ENCODE results near the gene RABGAP1. TPM values are rescaled to one million over a fixed set of nuclear protein-coding genes. Genes with fewer than 3 reads are reported as not detected.

The RABGAP1 gene
- total and polyA plus RNA-seq, 7 donors = 15.5 to 57.9 (median 33.6) TPM

GRCh38 chr9:123150708-123151503 is 210.1 kb downstream of the RABGAP1 start:
- no peak for TF ChIP-seq CTCF (IDR thresholded peaks at IDR 0.05)
- Histone ChIP-seq H3K4me1 (no peaks in the 10 kb centered on the region), H3K27ac (no peak overlapping the region), H3K9me3 (no peaks in the 10 kb centered on the region), H3K4me3 (no peak overlapping the region), H3K36me3 (ENCODE audit: insufficient read depth in 1 of 2, low read depth in 1 of 2) (peaks cover 0 to 7% of the 10 kb centered on the region in 2 donors), H3K27me3 (ENCODE audit: insufficient read depth in 3 of 3, low read length in 2 of 3) (no peaks in the 10 kb centered on the region)
- ATAC-seq = no peak
- WGBS, 3 donors = 83 to 87% (median 86%) methylated on average over 5 of the region's 5 CpGs
- DNase-seq = no peak
- intact Hi-C loops (cut with DNase I) = loop anchor here in 1 of 2 donors (10.0 kb wide), 1 partner anchor 66 kb away; no protein-coding TSS in a partner anchor

Other genes starting within 250 kb of the RABGAP1 start
- not detected for gene OR1L4, start 217.0 kb upstream of the RABGAP1 start, total RNA-seq
- not detected for gene OR1L4, start 217.0 kb upstream of the RABGAP1 start, polyA plus RNA-seq
- gene OR1L6, start 198.7 kb upstream of the RABGAP1 start, total RNA-seq = not detected
- gene OR1L6, start 198.7 kb upstream of the RABGAP1 start, polyA plus RNA-seq = not detected
- gene OR5C1, start 152.1 kb upstream of the RABGAP1 start, total RNA-seq = not detected
- gene OR5C1, start 152.1 kb upstream of the RABGAP1 start, polyA plus RNA-seq = not detected
- not detected for gene OR1K1, start 140.9 kb upstream of the RABGAP1 start, total RNA-seq
- not detected for gene OR1K1, start 140.9 kb upstream of the RABGAP1 start, polyA plus RNA-seq
- 1 to 10 TPM; 4.1 to 5.7 (median 4.5) TPM for gene PDCL, start 112.4 kb upstream of the RABGAP1 start, total RNA-seq
- gene PDCL, start 112.4 kb upstream of the RABGAP1 start, polyA plus RNA-seq = 1 to 10 TPM; 3.8 to 5.1 (median 4.7) TPM
- 10 to 100 TPM; 24.8 to 33.7 (median 31.6) TPM for gene RC3H2, start 35.7 kb upstream of the RABGAP1 start, total RNA-seq
- 10 to 100 TPM in 2 of 3 donors, 1 to 10 TPM in 1; 5.6 to 23.4 (median 11.3) TPM for gene RC3H2, start 35.7 kb upstream of the RABGAP1 start, polyA plus RNA-seq
- 1 to 10 TPM; 6.1 to 8.7 (median 6.4) TPM for gene ZBTB6, start 27.7 kb upstream of the RABGAP1 start, total RNA-seq
- gene ZBTB6, start 27.7 kb upstream of the RABGAP1 start, polyA plus RNA-seq = 10 to 100 TPM in 1 of 3 donors, 1 to 10 TPM in 2; 3.9 to 12.6 (median 3.9) TPM
- 1 to 10 TPM; 2.0 to 4.8 (median 2.8) TPM for gene ZBTB26, start 9.5 kb upstream of the RABGAP1 start, total RNA-seq
- gene ZBTB26, start 9.5 kb upstream of the RABGAP1 start, polyA plus RNA-seq = 1 to 10 TPM; 2.2 to 4.3 (median 3.9) TPM
- gene GPR21, start 92.6 kb downstream of the RABGAP1 start, total RNA-seq = under 1 TPM in 1 of 4 donors, not detected in 3; 0.64 TPM
- gene GPR21, start 92.6 kb downstream of the RABGAP1 start, polyA plus RNA-seq = under 1 TPM in 2 of 3 donors, not detected in 1; 0.05 to 0.12 TPM